Retina (tissue), 1 donor: ENCODE measurements around the gene RAMP3.
"Not testable (repeated sequence)": the region's sequence is repeated elsewhere in the genome, so short reads cannot be mapped to it uniquely, and the experiment has no call there.

Experiments
- DNase-seq: peaks from one replicate; pipeline ENCODE4 v3.0.0-alpha.2; 2016

RAMP3 gene

GRCh38 chr7:45132708-45133320 is 24.8 kb upstream of the RAMP3 start:
- no peak for DNase-seq

DNA sequence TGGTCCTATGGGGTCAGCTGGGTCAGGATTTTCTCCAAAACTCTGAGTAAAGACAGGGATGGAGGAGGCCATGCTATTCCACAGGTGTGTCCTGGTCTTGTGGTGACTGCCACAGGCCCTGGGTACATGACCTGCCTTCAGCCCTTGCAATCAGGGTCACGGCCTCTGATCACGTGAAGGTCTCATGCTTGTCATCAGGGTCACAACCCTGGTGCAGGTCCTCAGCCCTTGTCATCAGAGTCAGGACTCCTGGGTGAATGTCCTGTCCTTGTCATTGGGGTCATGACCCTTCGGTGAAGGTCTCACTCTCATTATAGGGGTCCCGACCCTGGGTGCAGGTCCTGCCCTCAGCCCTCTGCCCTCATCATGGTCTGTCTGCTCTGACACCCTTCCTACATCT is 24.2 kb upstream of the RAMP3 start:
- DNase-seq, result no peak

GRCh38 chr7:45133877-45134276 is 23.7 kb upstream of the RAMP3 start:
- no peak for DNase-seq

- DNase-seq, result peak; percentile 65
These were observed 21.2 kb upstream of the RAMP3 start for GRCh38 chr7:45136106-45137060.

GRCh38 chr7:45138433-45139267 is 18.9 kb upstream of the RAMP3 start:
- no peak for DNase-seq

DNA sequence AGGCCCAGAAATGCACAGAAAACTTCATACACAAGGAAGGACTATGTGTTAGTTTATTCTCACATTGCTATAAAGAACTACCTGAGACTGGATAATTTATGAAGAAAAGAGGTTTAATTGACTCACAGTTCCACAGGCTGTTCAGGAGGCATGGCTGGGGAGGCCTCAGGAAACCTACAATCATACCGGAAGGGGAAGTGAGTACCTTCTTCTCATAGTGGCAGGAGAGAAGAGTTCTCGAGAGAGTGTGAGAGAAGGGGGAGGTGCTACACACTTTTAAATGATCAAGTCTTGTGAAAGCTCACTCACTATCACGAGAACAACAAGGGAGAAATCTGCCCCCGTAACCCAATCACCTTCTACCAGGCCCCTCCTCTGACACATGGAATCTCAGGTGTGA is 16.8 kb upstream of the RAMP3 start:
- DNase-seq, result no peak

DNA sequence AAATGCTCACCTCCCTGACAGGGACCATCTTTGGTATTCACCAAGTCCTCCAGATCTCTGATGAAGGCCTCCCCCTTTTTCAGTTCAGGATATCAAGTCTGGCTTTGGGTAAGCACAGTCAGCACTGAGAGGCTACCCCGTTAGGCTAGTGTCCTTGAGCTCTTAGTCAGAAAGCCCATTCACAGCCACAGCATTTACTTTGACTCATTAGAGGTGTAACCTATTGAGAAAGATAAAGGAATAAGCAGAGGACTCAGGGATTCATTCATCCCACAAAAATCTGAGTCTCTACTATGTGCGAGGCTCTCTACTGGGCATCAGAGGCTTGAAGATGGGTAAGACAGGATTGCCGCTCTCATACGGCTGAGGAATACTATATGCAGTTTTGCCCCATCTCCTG is 14.0 kb upstream of the RAMP3 start:
- DNase-seq, result no peak

DNA sequence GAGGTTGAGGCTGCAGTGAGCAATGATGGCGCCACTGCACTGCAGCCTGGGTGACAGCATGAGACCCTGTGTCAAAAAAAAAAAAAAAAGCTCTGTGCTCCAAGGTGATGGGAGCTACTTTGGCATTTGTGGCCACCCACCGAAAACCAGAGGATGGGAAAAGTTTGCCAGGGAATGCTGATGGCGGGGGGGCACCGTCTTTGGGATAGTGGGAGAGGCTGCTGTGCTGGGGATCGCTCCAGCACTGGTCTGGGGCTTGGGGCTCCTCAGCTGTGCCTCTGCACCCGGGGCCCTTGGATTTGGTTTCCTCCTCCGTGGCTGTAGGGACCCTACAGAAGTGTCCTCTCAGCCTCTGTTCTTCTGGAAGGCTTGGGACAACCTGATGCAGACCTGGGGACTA is 11.7 kb upstream of the RAMP3 start:
- no peak for DNase-seq

GRCh38 chr7:45146531-45147379 is 10.8 kb upstream of the RAMP3 start:
- no peak for DNase-seq

- no peak for DNase-seq
These were observed 9.5 kb upstream of the RAMP3 start for GRCh38 chr7:45147858-45148652.

GRCh38 chr7:45148653-45148973 is 9.0 kb upstream of the RAMP3 start:
- no peak for DNase-seq

GRCh38 chr7:45149606-45150005 is 8.0 kb upstream of the RAMP3 start:
- no peak for DNase-seq

DNA sequence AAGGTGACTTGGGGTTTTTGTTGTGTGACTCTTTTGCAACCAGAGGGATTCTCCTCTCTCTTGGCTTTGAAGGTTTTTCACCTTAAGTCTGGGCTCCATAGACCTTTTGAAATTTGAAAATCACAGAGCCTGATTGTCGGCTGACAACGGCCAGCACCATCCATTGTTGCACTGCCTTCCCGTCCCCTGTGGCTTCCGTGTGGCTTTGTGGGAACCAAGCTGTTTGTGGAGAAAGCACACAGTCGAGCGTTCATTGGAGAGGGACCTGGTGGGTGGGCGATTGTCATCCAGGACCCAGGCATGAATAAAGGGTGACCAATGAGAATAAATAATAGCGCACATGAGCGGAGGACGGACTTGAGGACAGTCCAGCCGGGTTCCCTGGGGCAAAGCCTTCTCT is 7.4 kb upstream of the RAMP3 start:
- no peak for DNase-seq

- no peak for DNase-seq
These were observed 6.4 kb upstream of the RAMP3 start for GRCh38 chr7:45151131-45151684.

- no peak for DNase-seq
These were observed 5.6 kb upstream of the RAMP3 start for GRCh38 chr7:45151967-45152366.

DNA sequence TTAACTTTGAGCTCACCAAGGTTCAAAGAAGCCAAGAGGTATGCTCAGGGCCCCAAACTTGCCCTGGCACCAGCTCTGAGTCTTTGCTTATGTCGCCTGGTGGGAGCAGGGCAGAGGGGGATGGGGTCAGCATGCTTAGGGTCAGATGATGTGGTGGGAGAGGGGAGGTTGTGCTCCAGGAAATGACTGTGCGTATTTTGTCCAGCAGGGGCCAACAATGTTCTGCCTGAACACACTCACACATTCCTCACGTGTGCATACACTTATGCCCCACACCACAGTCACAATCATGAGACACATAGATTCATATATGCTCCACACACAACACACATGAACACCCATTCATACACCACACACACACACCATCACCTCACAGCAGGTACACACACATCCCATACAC is 4.4 kb upstream of the RAMP3 start:
- no peak for DNase-seq

DNA sequence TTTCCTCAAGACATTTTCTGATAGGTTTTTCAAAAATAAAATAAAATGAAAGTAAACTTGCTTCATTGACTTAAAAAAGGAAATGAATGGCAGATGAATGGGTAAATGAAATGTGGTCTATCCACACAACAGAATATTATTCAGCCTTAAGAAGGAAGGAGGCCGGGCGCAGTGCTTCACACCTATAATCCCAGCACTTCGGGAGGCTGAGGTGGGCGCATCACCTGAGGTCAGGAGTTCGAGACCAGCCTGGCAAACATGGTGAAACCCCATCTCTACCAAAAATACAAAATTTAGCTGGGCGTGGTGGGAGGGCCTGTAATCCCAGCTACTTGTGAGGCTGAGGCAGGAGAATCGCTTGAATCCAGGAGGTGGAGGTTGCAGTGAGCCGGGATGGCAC is 3.7 kb upstream of the RAMP3 start:
- not testable (repeated sequence) for DNase-seq

DNA sequence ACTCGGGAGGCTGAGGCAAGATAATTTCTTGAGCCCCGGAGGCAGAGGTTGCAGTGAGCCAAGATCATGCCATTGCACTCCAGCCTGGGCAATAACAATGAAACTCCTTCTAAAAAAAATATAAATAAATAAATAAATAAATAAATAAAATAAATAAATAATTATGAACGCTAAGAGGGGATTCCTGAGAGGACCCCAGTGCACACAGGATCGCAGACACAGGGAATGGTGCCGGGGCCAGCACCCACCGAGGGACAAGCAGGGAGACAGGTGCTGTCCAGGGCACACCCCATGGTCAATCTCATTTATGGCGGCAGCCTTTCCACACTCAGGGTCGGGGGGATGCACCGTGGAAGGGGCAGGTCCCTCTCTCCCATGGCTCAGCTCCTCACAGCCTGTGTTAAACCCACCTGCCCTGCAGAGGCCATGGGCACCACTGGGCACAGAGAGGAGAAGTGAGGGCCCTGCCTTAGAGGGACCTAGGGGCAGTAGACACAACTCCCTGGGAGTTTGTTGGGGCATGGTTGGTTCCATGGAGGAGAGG is 2.2 kb upstream of the RAMP3 start:
- no peak for DNase-seq

DNA sequence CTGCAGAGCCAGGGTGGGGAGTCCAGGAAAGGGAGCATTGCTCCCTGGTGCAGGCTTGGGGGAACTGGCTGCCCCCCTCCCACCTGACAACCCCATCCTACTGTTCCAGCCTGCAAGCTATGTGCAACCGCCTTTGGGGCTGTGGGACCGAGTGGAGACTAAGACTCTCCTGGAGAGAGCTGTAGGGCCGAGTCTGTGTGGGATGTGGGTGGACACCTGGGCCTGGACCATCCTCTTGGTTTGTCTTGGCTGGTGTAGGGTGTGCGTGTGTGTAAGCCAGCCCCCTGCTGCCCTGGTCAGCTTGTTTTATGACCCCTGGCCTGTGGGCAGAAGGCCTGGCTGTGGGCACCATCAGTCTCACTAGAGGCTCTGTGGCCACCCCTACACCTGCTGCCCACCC is 1.6 kb upstream of the RAMP3 start:
- DNase-seq, result no peak

DNA sequence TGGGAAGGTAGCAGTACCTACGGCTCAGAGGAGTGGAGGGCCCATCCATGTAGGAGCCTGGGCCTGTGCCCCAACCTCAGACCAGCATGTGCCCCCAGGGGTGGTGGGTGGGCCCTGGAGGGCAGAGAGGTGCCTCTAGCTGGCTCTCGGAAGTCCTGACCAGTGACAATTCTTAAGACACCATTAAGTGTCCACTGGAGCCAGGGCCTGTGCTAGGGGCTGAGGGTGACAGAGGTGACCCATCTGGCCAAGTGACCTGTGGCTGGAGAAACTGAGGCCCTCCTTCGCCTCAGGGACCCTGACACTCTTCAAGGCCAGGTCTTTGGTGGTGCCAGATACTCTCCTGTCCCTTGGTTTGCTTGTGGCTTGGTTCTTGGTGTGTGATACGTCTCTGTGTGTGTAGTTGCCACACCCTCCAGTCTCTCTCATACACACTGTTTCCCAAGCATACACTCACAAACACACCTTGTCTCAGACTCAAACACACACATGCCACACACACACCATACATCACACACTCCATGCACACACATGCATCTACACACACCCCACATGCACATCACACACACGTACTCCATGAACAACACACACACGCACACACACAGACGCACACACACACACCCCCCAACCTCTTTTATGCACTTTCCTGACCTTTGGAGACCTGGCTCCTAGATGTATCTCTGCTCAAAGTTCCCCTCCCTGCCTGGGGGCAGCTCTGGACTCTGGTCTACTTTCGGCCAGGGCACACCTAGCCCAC is 897 bp upstream of the RAMP3 start:
- DNase-seq, result no peak

DNA sequence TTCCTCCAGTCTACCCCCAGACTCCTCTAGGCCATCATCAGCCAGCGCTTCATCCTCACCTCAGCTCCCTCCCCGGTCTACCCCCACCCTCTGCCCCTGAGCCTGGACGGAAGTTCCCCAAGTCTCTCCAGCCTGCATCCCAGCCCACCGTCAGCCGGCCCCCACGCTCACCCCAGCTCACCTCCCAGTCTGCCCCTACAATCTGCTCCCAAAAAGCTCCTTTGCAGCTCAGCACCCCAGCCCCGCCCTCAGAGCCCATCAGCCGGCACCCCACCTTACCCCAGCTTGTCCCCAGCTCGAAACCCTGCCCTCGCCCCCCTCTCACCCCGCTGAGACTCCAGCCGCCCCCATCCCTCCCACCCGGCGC is 322 bp upstream of the RAMP3 start:
- DNase-seq, result no peak
